ENCODE measurements around the gene SMTN. TPM values are rescaled to one million over a fixed set of nuclear protein-coding genes. Genes with fewer than 3 reads are reported as not detected.
A peak's percentile ranks its signal among the peaks of the same experiment; 100 is the strongest.

Gene SMTN
- total RNA-seq, 1 donor = 94.1 TPM

GRCh38 chr22:31139866-31140716, 59.0 kb downstream of the SMTN start, which contains the start of gene PLA2G3:
Gene PLA2G3 (minus strand): TSS chr22:31140508. CDS start chr22:31140354, 154 bp downstream.
- DNase-seq (ENCODE audit: low read depth) = peak; percentile 47
- no peak within 1 kb of the TSS for H3K4me3 ChIP-seq (ENCODE audit: low read depth, low read length)
- peak; percentile 6 for TF ChIP-seq CTCF (IDR thresholded peaks at IDR 0.05; ENCODE audit: insufficient read depth, low read depth, low read length)

- DNase-seq (ENCODE audit: low read depth) = no peak
- TF ChIP-seq CTCF (IDR thresholded peaks at IDR 0.05; ENCODE audit: insufficient read depth, low read depth, low read length) = no peak
Observed at GRCh38 chr22:31140746-31141145, 59.6 kb downstream of the SMTN start.

GRCh38 chr22:31141551-31141950, 60.4 kb downstream of the SMTN start:
- H3K4me3 ChIP-seq (ENCODE audit: low read depth, low read length) = no peak overlapping the region
- DNase-seq (ENCODE audit: low read depth) = no peak
- no peak for TF ChIP-seq CTCF (IDR thresholded peaks at IDR 0.05; ENCODE audit: insufficient read depth, low read depth, low read length)

More at GRCh38 chr22:31140746-31141145, 59.6 kb downstream of the SMTN start:
- H3K4me3 ChIP-seq (ENCODE audit: low read depth, low read length) = no peak overlapping the region

- no peak overlapping the region for H3K4me3 ChIP-seq (ENCODE audit: low read depth, low read length)
- no peak for DNase-seq (ENCODE audit: low read depth)
- TF ChIP-seq CTCF (IDR thresholded peaks at IDR 0.05; ENCODE audit: insufficient read depth, low read depth, low read length) = no peak
Observed at GRCh38 chr22:31142285-31142684, 61.2 kb downstream of the SMTN start.

GRCh38 chr22:31143038-31143437, 61.9 kb downstream of the SMTN start:
- H3K4me3 ChIP-seq (ENCODE audit: low read depth, low read length) = no peak overlapping the region
- no peak for DNase-seq (ENCODE audit: low read depth)
- TF ChIP-seq CTCF (IDR thresholded peaks at IDR 0.05; ENCODE audit: insufficient read depth, low read depth, low read length) = no peak

- TF ChIP-seq CTCF (IDR thresholded peaks at IDR 0.05; ENCODE audit: insufficient read depth, low read depth, low read length) = no peak
- no peak for DNase-seq (ENCODE audit: low read depth)
Observed at GRCh38 chr22:31143537-31143936, 62.4 kb downstream of the SMTN start.

More at GRCh38 chr22:31143537-31143936, 62.4 kb downstream of the SMTN start:
- no peak overlapping the region for H3K4me3 ChIP-seq (ENCODE audit: low read depth, low read length)
